Measurements from ENCODE around the gene TMEM117. TPM values are rescaled to one million over a fixed set of nuclear protein-coding genes. Genes with fewer than 3 reads are reported as not detected.

TMEM117 gene
- total and polyA plus RNA-seq, 8 donors: 1.8 to 6.1 (median 4.0) TPM

GRCh38 chr12:44017216-44017615, 181.3 kb downstream of the TMEM117 start:
- no peak for FAIRE-seq
- intact Hi-C loops (cut with DNase I): loop anchor here in 1 of 3 donors (10.0 kb wide), 1 partner anchor 908 kb away; no protein-coding TSS in a partner anchor
- no peak for TF ChIP-seq CTCF (IDR thresholded peaks at IDR 0.05)

GRCh38 chr12:44019118-44019517, 183.2 kb downstream of the TMEM117 start:
- TF ChIP-seq CTCF (IDR thresholded peaks at IDR 0.05): no peak
- no peak for FAIRE-seq
- H3K27ac ChIP-seq: no peak overlapping the region
- H3K4me3 ChIP-seq: no peak overlapping the region
- no peaks in the 10 kb centered on the region for H3K9me3 ChIP-seq
- H3K36me3 ChIP-seq: no peaks in the 10 kb centered on the region
- H3K4me1 ChIP-seq: no peaks in the 10 kb centered on the region
- intact Hi-C loops (cut with DNase I): loop anchor here in 1 of 3 donors (10.0 kb wide), 1 partner anchor 906 kb away; no protein-coding TSS in a partner anchor
- H3K27me3 ChIP-seq: no peaks in the 10 kb centered on the region
- ATAC-seq: no peak
- WGBS, 2 donors: 89% methylated on average over 2 of the region's 2 CpGs
- no peak for DNase-seq

More at GRCh38 chr12:44017216-44017615, 181.3 kb downstream of the TMEM117 start:
- DNase-seq (no peak), ATAC-seq (no peak)
- H3K36me3 ChIP-seq: no peaks in the 10 kb centered on the region
- H3K27me3 ChIP-seq: no peaks in the 10 kb centered on the region
- H3K4me1 ChIP-seq: no peaks in the 10 kb centered on the region
- H3K9me3 ChIP-seq: no peaks in the 10 kb centered on the region
- H3K4me3 ChIP-seq: no peak overlapping the region
- H3K27ac ChIP-seq: no peak overlapping the region

- no peak overlapping the region for H3K27ac ChIP-seq
- intact Hi-C loops (cut with DNase I): no loop called here
- H3K36me3 ChIP-seq: no peaks in the 10 kb centered on the region
- WGBS, 2 donors: 90 to 95% methylated on average over 1 of the region's 1 CpG
- no peaks in the 10 kb centered on the region for H3K4me1 ChIP-seq
- DNase-seq (no peak), ATAC-seq (no peak), FAIRE-seq (no peak)
- no peak overlapping the region for H3K4me3 ChIP-seq
- H3K27me3 ChIP-seq: no peaks in the 10 kb centered on the region
- TF ChIP-seq CTCF (IDR thresholded peaks at IDR 0.05): no peak
- no peaks in the 10 kb centered on the region for H3K9me3 ChIP-seq
These were observed 184.7 kb downstream of the TMEM117 start for GRCh38 chr12:44020555-44020954.

- no peaks in the 10 kb centered on the region for H3K36me3 ChIP-seq
- no peaks in the 10 kb centered on the region for H3K27me3 ChIP-seq
- no peak overlapping the region for H3K27ac ChIP-seq
- no peaks in the 10 kb centered on the region for H3K4me1 ChIP-seq
- intact Hi-C loops (cut with DNase I): no loop called here
- DNase-seq (no peak), ATAC-seq (no peak), FAIRE-seq (no peak)
- no peak overlapping the region for H3K4me3 ChIP-seq
- H3K9me3 ChIP-seq: no peaks in the 10 kb centered on the region
- WGBS, 2 donors: 95 to 96% methylated on average over 1 of the region's 1 CpG
- no peak for TF ChIP-seq CTCF (IDR thresholded peaks at IDR 0.05)
These were observed 185.6 kb downstream of the TMEM117 start for GRCh38 chr12:44021471-44021971.

GRCh38 chr12:44025499-44025898, 189.6 kb downstream of the TMEM117 start:
- WGBS, 2 donors: 74 to 76% methylated on average over 3 of the region's 3 CpGs
- ATAC-seq: no peak
- FAIRE-seq: no peak

More at GRCh38 chr12:44025499-44025898, 189.6 kb downstream of the TMEM117 start:
- intact Hi-C loops (cut with DNase I): no loop called here
- no peak for DNase-seq
- Histone ChIP-seq H3K36me3 (no peaks in the 10 kb centered on the region), H3K27ac (no peak overlapping the region), H3K27me3 (no peaks in the 10 kb centered on the region), H3K4me1 (no peaks in the 10 kb centered on the region), H3K9me3 (no peaks in the 10 kb centered on the region), H3K4me3 (no peak overlapping the region)
- no peak for TF ChIP-seq CTCF (IDR thresholded peaks at IDR 0.05)

All from pancreas (tissue), 10 donors.